GM10266 (cell line): Measurements from ENCODE around the gene CDK17.
A peak's percentile ranks its signal among the peaks of the same experiment; 100 is the strongest.

Experiments
- DNase-seq: peaks from one replicate; pipeline ENCODE4 v3.0.0; 2012; ENCODE audit errors: extremely low spot score
- TF ChIP-seq, protein P1 (sequence below): IDR thresholded peaks from 2 replicates; pipeline ENCODE4 v1.5.1; 2012; ENCODE audit warnings: mild to moderate bottlenecking, low read depth; ENCODE audit not compliant: control insufficient read depth, insufficient read depth; ENCODE audit errors: missing control alignments

The CDK17 gene

DNA sequence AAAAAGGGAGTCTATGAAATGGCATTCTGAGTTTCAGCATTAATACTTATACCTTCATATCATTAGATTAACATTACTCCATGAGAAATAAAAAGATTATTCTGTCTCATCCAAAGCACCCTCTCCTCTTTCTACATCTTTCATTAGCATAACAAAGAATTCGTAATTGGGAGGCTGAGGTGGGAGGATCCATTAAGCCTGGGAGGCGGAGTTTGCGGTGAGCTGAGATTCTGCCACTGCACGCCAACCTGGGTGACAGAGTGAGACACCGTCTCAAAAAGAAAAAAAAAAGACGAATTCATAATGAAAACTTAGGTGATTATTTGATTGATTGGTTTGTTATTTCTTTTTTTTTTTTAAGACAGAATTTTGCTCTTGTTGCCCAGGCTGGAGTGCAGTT, 1.8 kb upstream of the CDK17 start:
- DNase-seq, result no peak
- TF ChIP-seq, protein P1, sequence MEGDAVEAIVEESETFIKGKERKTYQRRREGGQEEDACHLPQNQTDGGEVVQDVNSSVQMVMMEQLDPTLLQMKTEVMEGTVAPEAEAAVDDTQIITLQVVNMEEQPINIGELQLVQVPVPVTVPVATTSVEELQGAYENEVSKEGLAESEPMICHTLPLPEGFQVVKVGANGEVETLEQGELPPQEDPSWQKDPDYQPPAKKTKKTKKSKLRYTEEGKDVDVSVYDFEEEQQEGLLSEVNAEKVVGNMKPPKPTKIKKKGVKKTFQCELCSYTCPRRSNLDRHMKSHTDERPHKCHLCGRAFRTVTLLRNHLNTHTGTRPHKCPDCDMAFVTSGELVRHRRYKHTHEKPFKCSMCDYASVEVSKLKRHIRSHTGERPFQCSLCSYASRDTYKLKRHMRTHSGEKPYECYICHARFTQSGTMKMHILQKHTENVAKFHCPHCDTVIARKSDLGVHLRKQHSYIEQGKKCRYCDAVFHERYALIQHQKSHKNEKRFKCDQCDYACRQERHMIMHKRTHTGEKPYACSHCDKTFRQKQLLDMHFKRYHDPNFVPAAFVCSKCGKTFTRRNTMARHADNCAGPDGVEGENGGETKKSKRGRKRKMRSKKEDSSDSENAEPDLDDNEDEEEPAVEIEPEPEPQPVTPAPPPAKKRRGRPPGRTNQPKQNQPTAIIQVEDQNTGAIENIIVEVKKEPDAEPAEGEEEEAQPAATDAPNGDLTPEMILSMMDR, result no peak

DNA sequence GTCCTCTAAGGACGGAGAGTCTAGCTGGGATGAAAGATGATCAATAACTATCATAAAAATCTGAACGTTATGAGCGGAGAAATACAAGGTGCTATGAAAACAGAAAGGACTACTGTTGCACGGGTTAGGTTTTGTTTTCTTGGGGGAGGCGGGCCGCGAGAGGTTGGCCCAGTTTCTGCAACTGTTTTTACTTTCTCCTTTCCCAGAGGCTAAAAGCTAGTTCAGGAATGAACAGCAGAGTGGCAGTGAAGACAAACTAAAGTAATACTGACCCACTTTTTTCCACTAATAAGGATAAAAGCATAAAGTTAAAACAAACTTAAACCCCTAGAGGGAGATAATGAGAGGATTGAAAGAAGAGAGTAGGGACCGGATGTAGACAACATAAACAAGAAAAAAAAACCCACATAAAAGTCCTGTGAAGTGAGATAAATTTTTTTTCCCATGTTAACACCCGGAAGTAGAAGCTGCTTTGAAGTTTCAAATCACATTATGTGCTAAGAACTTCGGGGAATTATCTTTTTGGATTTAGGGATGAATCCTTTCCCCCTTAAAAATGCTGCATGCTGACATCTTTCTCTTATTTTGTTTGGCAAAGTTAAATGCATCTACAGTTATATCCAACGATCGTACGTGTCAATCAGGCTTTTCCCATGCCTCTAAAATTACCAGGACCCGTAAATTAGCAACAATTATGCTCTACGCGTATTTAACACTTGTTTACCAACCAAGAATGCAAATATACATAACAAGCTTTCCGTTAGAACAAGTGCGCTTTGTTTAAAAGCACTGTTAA, 1.0 kb upstream of the CDK17 start:
- TF ChIP-seq, protein P1, result peak; percentile 43
- peak; percentile 71 for DNase-seq

DNA sequence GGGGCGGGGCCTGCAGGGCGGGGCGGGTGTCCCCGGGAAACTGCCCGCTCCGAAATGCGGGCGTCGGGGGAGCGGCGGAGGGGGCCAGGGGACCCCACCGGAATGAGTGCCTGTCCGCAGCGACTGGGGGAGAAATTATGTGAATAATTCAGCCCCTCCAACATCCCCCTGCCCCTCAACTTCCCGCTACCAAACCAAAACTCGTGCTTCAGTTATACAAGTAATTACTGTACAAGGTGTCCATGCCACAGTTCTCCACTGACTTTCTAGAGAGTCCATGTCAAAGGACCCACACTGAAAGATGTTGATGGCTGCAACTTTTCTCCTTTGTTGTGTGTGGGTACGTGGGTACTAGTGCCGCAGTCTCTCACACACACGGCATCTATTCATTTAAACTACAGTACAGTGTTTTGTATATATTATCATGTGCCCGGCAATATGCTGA, 414 bp upstream of the CDK17 start:
- TF ChIP-seq, protein P1, result no peak
- no peak for DNase-seq

DNA sequence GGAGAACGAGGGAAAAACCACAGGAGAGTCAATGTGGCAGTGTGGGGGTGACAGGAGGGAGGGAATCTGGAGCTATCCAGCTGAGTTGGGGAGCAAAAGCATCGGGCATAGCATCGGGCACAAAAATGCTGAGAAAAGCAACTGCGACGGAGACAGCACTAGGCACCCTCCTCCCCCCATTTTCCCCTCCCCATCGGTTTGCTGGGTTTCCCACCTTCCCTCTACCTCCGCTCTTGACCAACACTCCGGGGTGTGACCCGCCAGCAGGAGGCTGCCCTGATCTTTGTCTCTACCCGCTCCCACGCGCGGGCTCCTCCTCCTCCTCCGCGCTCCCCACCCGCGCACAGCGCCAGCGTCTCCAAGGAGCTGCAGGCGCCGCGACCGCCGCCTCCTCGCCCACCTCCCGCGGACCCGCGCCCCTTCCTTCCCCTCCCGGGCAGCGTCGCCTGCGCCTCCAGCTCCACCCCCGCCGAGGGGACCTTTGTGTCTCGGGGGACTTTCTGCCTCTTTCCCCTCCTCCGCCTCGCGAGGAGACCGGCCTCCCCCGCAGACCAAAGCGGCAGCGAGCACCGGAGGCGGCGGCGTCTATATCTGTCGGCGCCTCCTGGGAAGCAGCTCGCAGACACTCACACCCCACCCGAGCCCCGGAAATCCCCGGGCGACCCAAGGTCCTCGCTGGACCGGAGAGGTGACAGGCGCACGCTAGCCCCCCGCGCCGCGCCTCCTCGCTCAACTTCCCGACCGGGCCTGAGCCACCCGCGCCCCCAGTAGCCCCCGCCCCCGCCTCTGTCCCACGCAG, 920 bp downstream of the CDK17 start:
- TF ChIP-seq, protein P1, result peak; percentile 15
- peak; percentile 85 for DNase-seq

- peak; percentile 26 for DNase-seq
These were observed 1.7 kb downstream of the CDK17 start for GRCh38 chr12:96398424-96399119.

DNA sequence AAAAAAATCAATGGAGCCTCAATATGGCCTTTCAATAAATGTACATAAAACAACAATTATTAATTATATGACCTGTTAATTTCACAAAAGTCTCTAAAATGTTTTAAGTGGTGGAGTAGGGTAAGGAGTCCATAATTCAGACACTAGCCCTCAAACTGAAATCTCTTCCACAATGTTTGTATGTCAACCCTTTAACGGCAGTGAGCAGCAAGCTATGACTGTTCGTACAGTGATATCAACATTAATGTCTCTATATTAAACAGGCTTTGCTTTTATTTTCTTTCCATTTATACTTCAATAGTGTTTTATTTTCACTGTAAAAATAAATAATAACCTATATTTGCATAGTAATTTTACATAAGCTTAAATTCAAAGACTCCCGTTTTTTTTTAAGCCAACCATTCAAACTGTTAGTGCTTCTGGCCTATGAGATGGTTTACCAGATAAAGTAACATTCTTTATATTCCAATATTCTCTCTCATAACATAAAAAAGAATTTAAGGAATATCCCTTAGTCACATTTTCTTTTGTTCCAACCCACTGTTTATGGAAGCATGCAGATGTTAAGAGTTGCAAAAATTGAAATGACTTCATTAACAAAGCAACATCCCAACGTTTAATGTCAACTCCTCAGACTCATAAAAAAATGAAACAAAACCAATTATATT, 2.3 kb downstream of the CDK17 start:
- no peak for DNase-seq
- TF ChIP-seq, protein P1, result no peak

More at GRCh38 chr12:96398424-96399119, 1.7 kb downstream of the CDK17 start:
- TF ChIP-seq, protein P1, result no peak
